Stimulated activated CD8-positive, alpha-beta memory T cell treated with anti-CD3 and anti-CD28 coated beads, Interleukin-15, amount 100 ng/mL, for 4 hours (primary cell): Measurements from ENCODE around the gene TCIRG1.
"Not testable (repeated sequence)": the region's sequence is repeated elsewhere in the genome, so short reads cannot be mapped to it uniquely, and the experiment has no call there.

Experiments
- DNase-seq, 2 donors: peaks; one replicate each; pipeline ENCODE4 v3.0.0-alpha.2; 2020; ENCODE audit warnings: low read depth in 2 of 2

TCIRG1 gene, protein sequence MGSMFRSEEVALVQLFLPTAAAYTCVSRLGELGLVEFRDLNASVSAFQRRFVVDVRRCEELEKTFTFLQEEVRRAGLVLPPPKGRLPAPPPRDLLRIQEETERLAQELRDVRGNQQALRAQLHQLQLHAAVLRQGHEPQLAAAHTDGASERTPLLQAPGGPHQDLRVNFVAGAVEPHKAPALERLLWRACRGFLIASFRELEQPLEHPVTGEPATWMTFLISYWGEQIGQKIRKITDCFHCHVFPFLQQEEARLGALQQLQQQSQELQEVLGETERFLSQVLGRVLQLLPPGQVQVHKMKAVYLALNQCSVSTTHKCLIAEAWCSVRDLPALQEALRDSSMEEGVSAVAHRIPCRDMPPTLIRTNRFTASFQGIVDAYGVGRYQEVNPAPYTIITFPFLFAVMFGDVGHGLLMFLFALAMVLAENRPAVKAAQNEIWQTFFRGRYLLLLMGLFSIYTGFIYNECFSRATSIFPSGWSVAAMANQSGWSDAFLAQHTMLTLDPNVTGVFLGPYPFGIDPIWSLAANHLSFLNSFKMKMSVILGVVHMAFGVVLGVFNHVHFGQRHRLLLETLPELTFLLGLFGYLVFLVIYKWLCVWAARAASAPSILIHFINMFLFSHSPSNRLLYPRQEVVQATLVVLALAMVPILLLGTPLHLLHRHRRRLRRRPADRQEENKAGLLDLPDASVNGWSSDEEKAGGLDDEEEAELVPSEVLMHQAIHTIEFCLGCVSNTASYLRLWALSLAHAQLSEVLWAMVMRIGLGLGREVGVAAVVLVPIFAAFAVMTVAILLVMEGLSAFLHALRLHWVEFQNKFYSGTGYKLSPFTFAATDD

DNA sequence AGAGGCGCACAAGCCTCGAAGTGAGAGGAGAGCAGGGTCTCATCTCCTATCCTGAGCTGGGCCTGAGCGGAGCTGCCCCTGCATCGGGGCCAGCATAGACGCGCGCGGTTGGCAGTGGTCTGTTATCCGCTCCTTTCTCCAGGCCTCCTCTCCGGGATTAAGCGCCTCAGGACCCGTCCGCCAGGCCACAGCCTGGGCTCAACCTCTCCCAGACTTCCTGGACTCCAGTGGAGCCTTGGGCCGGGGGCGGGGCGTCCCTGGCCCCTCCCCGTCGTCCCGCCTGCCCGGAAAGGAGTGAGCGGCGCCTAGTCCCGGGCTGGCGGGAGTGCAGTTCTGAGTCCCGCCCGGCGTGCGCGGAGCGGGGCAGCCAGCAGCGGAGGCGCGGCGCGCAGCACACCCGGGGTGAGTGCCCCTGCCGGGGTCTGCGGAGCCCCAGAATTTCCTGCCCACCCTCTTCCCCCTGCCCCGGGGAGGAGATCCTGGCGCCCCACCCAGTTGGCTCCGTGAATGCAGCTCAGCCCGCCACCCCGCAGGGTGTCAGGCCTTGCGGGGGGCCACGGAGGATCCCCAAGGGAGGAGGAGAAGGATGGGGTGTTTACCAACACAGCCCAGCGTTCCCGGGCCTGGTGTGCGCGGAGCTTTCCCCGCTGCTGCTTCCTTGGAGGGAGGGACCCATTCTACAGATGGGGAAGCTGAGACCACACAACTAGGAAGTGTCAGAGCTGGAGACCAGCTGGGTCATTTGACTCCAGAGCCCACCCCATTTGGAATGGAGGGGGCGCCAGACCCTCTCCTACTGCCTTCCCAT lies at the start of gene TCIRG1:
TSS of gene TCIRG1 (plus strand) at position 308 of the 808 bp plus-strand sequence. CDS start 2,247 bp downstream, outside the sequence.
- DNase-seq, result peak in 1 of 2 donors; percentile 32

DNA sequence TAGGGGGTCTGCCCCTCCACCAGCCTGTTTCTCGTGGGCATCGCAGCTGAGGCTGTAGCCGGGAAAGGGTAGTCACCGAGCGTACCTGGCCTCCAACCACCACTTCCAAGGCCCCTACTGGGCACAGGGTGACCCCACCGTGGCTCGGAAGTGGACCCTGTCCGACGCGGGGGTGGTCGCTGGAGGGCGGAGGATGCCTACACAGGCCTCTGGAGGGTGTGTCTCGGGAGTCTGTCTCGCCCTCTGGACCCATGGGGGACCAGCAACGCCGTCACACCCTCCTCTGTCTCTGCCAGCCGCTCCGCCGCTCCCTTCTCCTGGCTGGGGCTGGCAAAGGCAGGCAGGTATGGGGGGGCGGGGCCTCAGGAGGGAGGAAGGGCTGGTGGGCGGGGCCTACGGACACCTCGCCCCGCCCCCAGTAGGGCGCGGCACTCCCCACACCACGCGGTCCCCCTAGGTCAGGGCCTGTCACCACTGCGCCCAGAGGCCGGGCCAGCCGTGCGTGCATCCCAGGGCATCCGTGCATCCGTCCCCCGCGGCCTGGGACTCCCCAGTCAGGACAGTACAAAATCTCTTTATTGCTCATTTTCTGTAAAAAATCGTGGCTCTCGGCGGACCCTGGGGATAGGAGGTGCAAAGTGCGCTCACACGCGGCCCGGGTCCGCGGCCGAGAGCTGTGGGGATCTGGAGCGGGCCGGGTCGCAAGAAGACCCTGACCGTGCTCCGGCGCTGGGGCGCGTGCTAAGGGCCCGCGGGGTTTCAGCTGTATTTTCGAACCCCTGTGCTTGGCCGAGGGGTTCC lies 48.1 kb upstream of the TCIRG1 start:
- DNase-seq, result not testable (repeated sequence)

DNA sequence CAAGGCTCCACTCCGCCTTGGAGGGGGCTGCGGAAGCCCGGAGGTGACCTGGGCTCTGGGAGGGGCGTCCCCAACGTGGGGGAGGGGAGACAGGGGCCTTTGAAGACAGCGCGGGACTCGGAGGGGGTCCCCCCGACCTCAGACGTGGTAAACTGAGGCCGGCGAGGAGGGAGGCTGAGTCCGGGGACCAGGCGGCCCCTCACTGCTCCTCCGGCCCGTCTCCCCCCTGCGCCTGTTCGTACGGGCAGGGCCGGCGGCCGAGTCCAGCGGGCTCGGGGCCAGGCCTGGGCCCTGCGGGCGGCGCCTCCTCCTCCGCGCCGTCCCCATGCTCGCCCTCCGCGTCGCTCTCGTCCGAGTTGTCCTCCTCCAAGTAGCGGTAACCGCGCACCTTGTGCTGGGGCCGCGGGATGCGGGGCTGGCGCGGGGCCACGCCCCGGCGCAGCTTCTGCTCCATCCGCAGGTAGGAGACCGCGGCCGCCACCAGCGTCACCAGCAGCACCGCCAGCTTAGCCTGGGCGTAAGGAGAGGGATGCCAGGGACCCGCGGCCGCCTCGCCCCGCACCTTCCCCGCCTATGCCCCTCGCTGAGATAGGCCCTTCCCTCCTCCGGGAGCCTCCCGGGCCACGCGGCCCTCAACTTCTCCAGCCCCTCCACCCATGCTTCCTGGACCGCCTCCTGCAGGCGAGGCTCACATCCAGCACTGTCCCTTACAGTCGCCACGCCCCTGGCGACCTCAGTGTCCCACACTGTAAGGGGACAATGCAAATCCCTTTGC lies 47.3 kb upstream of the TCIRG1 start:
- not testable (repeated sequence) for DNase-seq

DNA sequence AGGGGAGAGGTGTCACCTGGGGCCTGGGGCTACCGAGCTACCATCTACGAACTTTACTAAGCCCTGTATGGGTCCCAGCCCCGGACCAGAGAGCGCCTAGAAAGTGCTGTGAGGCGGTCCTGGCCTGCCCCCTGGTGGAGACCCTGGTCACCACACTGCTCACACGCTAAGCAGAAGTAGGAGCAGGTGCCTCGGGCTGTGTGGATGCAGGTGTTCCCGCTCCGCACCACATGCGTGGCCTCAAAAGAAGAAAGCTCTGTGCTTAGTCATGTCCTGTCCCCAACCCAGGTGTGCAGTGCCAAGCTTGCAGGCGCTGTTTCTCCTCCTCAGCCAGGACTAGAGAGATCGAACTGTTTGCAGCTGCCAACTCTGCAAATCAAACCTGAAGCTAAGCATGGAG lies 45.0 kb upstream of the TCIRG1 start:
- DNase-seq, result not testable (repeated sequence)

DNA sequence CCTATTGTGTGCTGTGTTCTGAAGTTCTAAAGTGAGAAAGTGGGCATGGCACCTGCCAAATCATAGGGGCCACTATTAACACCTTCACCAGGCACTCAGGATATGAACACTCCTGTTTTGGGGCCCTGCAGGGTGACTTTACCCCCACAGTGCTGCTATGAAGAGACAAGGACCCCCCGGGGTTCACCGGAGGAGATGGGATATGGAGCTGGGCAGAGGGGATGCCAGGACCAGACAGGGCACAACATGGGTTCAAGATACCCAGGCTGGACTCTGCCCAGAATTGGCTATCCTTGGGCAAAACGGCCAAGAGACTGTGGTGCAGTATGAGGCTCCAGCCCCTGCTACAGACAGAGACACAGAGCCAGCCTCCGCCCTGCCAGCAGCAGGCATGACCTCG lies 44.4 kb upstream of the TCIRG1 start:
- not testable (repeated sequence) for DNase-seq

DNA sequence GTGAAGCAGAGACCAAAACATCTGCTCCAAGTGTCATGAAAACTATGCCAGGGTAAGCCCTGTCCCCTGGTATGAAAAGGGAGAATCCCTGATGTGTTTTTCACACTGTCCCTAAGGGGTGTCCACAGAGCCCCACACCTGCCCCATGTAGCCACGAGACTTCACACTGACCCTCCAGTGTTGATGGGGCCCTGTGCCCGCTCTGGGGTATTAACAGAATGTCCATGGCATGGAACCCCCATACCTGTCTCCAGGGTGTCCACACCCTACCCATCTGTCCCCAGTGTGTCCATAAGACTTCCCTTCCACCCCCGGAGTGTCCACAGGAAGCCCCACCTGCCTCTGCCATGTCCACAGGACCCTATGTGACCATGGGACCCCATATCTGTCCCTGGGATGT lies 43.7 kb upstream of the TCIRG1 start:
- DNase-seq, result not testable (repeated sequence)

DNA sequence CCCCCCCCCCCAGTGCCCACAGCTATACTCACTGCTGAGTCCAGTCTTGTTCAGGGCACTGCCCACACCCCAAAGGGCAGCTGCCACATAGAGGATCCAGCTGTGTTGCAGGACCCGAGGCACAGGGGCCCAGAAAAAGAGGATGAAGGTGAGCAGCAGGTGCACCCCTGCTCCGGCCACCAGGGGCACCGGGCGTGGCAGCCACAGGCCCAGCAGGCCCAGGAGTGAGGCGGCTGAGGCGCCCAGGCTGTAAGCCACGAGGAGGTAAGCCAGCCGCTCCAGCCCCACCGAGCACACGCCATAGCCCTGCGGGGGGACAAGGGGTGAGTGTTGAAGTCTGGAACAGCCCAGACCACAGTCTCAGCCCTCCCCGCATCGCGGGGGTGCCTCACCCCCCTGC lies 43.2 kb upstream of the TCIRG1 start:
- DNase-seq, result not testable (repeated sequence)

DNA sequence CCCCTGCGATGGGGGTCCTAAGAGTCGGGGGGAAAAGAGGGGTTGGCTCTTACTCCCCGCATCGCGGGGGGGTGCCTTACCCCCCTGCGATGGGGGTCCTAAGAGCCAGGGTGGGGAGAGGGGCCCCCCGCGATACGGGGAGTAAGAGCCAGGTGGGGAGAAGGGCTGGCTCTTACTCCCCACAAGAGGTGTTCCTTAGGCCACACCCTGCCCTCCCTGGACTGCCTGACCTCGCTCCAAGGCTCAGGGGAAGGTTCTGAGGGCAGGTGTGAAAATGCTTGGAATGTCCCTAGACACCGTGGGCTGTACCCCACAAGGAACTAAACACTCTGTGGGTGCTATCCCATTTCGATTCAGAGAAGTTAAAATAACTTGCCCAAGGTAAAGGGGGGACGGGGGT lies 42.8 kb upstream of the TCIRG1 start:
- no peak for DNase-seq

DNA sequence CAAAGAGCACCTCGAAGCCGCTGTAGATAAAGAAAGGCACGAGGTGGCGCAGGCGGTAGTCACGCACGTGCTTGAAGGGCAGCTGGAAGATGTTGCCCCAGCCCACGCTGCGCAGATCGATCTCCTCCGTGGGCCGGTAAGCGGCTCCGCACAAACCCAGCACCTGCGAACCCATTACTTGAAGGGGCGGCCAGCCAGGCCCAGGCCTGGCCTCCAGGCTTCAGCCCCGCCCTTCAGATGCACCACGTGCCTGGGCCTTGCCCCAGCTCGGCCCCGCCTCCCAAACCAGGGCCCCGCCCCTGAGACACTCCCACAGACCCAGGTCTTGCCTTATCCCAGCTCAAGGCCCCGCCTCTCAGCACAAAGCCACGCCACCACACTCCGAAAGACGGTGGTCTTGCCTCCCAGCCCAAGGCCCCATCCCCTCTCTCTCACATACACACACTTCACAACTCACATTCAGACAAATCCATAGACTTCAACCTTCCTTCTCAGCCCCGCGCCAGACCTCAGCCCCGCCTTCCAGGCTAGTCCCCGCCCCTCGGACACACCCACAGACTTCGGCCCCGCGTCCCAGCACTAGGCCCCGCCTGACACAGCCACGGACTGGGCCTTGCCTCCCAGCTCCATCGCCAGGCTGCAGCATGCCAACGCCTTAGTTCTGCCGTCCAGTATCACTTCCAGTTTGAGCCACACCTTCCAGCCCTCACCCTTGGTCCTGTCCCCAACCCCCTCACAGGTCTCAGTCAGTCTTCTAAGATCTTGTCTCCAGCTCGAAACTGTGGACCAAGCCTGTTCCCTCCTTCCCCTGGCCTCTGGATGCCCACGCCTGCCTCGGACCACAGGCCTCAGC lies 42.0 kb upstream of the TCIRG1 start:
- DNase-seq, result no peak

DNA sequence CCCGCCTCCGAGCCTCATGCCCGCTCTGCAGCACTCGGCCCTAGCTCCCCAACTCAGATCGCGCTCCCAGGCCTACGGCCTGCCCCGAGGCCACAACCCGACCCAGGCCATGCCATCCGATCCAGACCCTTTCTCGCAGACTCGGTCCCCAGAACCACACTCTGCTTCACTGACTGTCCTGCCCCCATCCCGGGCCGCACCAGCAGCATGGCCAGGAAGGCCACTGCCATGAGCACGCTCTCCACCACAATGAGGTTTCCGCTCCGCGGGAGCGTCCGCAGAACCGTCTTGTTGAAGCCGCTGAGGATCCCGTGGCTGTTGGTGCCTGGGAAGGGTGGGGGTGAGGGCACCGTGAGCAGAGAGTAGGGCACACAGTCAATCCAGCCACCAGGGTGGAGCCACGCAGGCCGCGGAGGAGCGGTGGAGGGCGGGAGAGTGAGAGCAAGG lies 41.3 kb upstream of the TCIRG1 start:
- no peak for DNase-seq

DNA sequence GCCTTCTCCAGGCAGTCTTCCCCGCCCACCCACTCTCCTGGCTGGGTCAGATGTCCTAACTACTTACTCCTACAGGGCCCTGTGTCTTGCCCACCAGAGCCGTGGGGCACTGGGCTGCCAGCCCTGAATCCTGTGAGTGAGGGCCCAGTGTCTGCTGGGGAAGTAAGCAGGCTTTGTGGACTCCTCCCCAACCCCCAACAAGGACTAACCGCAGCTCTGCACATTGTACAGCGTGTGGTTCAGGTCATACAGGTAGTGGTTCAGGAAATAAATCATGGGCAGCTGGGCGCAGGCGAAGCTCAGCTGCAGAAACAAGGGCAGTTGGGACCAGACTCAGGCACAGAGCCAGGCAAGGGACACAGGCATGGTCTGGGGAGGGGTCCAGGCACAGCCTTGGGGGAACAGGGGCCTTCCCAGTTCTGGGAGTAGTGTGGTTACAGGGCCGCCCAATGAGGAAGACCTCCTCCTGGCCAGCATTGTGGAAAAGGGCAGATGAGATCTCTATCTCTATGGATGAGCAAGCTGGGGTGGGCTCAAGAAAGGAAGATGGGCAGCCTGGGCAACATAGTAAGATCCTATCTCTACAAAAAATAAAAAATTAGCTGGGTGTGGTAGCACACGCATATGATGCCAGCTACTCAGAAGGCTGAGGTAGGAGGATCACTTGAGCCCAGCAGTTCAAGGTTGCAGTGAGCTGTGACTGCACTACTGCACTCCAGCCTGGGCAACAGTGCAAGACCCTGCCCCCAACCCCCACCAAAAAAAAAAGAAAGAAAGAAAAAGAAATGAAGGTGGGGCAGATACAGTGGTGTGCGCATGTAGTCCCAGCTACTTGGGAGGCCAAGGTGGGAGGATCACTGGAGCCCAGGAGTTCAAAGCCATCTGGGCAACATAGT lies 40.4 kb upstream of the TCIRG1 start:
- DNase-seq, result no peak

DNA sequence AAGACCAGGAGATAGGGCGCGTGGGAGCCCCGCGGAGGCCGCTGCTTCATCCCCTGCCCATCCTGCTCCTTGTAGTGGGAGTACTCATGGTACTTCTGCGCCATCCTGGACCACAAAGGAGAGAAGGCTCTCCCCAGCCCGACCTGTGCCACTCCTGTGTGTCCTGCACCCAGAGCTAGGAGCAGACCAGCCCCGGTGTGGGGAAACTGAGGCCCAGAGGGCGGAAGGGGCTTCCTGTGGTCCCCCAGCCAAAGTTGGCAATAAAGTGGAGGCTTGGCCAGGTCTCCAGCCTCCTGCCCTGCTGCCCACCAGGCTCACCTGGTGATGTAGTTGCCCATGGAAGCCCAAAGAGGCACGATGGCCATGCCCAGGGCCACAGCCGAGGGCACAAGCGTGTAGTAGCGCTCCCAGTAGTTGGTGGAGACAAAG lies 39.6 kb upstream of the TCIRG1 start:
- no peak for DNase-seq

DNA sequence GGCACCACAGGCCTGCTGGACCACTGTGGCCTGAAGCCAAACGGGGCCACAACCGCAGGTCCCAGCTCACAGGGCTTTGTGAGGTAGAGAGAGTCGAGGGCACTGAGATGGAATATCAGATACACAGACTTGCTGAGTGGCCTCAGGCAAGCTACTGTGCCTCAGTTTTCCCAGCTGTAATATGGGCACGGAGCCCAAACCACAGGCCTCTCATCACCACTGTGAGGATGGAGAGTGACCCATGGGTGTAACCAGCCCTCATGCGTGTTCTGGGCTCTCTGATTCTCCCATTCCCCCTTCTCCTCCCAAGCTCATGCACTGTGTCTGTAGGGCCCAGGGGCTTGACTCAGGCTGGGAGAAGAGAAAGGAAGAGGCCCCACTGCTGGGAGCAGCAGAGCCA lies 39.1 kb upstream of the TCIRG1 start:
- no peak for DNase-seq

DNA sequence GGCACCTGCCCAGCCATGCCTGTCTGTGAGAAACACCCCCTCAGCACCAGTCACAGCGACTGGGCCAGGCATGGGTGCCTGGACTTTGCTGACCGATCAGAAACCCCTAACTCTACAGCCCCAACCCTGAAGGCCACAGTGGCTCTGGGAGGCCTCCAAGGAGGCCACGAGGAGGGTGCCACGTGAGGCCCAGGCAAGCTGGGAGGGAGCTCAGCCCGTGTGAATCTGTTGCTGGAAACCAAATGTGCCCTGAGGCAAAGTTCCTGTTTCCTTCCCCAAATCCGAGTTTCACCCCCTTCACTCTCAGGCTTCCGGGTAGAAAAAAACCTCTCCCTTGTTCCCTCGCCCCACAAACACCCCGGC lies 36.3 kb upstream of the TCIRG1 start:
- no peak for DNase-seq

DNA sequence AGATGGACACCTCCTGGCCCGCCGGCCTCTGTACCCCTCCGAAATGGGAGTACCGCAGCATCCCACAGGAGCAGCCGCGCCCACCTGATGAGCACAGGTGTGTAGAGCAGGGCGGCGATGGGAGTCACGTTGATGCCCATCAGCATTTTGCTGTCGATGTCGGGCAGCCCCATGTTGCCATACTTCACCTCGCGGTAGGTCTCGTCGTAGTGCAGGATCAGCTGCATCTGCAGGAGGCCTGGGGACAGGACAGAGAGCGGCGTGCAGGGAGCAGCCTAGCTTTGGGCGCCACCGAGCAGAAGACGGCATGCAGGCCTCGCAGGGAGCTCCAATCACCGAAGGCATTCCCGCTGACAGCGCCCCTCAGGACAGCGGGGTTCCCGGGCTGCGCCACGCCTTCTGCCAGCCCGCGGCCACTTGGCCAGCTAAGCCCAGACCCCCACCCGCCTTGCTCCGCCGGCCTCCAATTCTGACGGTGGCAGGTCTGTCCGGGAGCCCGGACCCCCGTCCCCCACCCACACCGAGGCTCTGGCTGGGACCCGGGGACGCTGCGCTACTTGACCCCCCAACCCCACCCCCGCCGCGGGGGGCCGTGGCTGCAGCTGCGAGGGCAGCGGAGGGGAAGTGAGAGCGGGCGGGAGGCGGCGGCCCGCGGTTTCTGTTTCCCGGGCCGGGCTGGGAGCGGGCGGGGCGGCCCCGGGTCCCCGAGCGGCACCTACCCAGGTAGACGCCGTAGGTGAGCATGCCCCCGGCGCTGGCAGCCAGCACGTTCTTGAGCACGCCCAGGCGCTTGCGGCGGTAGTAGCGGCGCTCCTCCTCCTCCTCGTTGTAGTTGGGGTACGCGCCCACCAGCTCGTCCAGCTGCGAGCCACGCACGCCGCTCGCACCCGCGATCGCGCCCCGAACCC lies 35.6 kb upstream of the TCIRG1 start:
- DNase-seq, result peak; percentile 27 to 31

DNA sequence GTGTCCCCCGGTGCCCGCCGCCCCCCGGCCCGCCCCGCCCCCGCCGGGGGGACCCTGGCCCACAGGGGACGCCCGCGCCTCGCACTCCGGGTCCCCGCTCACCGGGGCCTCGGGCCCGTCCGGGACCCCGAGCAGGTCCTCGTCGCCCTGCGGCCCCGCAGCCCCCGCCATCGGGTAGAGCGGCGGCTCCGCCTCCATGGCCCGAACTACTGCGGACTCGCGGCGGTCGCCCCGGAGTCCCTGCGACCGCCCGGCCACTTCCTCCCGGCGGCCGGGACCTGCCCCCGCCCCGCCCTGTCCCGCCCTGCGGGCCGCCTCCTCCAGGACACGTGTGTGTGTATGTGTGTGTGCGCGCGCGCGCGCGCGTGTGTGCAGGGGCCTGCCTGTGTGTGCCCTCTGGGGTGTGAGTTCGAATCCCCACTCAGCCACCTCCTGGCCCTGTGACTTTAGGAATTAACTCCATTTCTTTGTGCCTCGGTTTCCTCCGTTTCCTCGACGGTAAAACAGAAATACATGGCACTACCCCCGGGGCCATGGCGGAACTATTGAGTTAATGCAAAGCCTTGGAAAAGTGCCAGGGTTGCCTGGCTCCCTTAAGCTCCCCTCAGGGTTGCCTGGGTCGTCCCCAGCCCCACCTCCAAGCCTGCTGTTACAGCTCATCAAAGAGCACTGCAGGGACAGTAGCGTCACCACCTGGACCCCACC lies 34.8 kb upstream of the TCIRG1 start, which contains the start of gene UNC93B1:
TSS of gene UNC93B1 (minus strand) at position 252 of the 705 bp plus-strand sequence. CDS start at position 198, 54 bp downstream.
- DNase-seq, result peak; percentile 41 to 63
